ENCODE measurements around the gene TGFB1.

DNA sequence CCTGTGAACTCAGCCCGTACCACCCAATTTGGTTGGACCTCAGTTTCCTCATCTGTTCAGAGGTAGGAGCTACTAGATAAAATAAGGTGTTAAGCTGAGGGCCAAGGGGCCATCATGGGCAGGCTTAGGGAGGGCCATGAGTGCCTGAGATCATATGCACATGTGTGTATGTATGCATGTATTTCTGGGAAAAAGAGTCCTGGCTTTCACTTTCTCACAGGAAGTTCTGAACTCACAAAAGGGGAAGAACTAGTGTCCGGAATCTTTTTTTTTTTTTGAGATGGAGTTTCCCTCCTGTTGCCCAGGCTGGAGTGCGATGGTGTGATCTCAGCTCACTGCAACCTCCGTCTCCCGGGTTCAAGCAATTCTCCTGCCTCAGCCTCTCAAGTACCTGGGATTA is 18.9 kb downstream of the TGFB1 start:
- TF ChIP-seq POLR2A (IDR thresholded peaks at IDR 0.05; ENCODE audit: low read depth, low read length) (no peak), POLR2AphosphoS5 (IDR thresholded peaks at IDR 0.05; ENCODE audit: low read depth, low read length) (no peak)
